Testis (tissue), 3 donors: ENCODE data around the gene SPATS2L. TPM values are rescaled to one million over a fixed set of nuclear protein-coding genes. Genes with fewer than 3 reads are reported as not detected.

ENCODE experiments used
- DNase-seq: peaks from one replicate; pipeline ENCODE4 v3.0.0-alpha.2; 2019
- H3K27ac ChIP-seq, 2 donors: fragments of 200-600 bp; sonication (generic); one replicate each; pipeline ENCODE4 v1.5.1; 2019
- H3K27me3 ChIP-seq: fragments of 200-600 bp; sonication (generic); one replicate; pipeline ENCODE4 v1.5.1; 2019
- H3K36me3 ChIP-seq: fragments of 200-600 bp; sonication (generic); one replicate; pipeline ENCODE4 v1.5.1; 2017; ENCODE audit warnings: low read depth; ENCODE audit errors: missing control alignments
- H3K4me1 ChIP-seq: fragments of 200-600 bp; sonication (generic); one replicate; pipeline ENCODE4 v1.5.1; 2019
- H3K4me3 ChIP-seq, 2 donors: fragments of 200-600 bp; sonication (generic); one replicate each; pipeline ENCODE4 v1.5.1; 2017 to 2019
- H3K9me3 ChIP-seq: fragments of 200-600 bp; sonication (generic); one replicate; pipeline ENCODE4 v1.5.1; 2017
- POLR2A ChIP-seq: fragments of 450-650 bp; IDR thresholded peaks from one replicate; pipeline ENCODE4 v1.6.1; 2017; ENCODE audit warnings: antibody characterized with exemption, mild to moderate bottlenecking, moderate library complexity
- WGBS, 2 donors: methylation state at CpG; one replicate each; pipeline ENCODE4 v1.1.5; 2018; 5-methylcytosine and 5-hydroxymethylcytosine counted together
- intact Hi-C: fragments of 100-400 bp; cut with DNase I; formaldehyde crosslinking; loops from one replicate; pipeline ENCODE4 v1.15.1; 2023; ENCODE audit warnings: low total_unique reads
- polyA plus RNA-seq: library from polyadenylated mRNA; stranded (reverse); fragments of 350-450 nt; fragmentation: Illumina TruSeq; extraction: RNeasy Lipid Tissue Mini Kit (QIAGEN cat#74804); gene quantifications from one replicate; pipeline ENCODE4 v1.2.3, GENCODE V29; 2014; ENCODE audit warnings: low read depth, low replicate concordance; ENCODE audit not compliant: insufficient read depth
- total RNA-seq, 2 donors: library from RNA; depleted of rRNA; stranded (reverse); fragments of >200 nt; gene quantifications; one replicate each; pipeline ENCODE4 v1.2.3, GENCODE V29; 2016
- TF ChIP-seq, protein P1 (sequence below), 3 experiments: fragments of 450-650 bp in 2 of 3; fragments of 200-600 bp in 1 of 3; sonication (generic) in 1 of 3; IDR thresholded peaks; one replicate each; pipeline ENCODE4 v1.5.1; 2016 to 2019; ENCODE audit warnings: antibody characterized with exemption in 3 of 3, mild to moderate bottlenecking in 2 of 3, moderate library complexity in 1 of 3

SPATS2L gene
- total and polyA plus RNA-seq, 3 donors from 2014 or later, result 49.7 to 67.6 (median 52.9) TPM

DNA sequence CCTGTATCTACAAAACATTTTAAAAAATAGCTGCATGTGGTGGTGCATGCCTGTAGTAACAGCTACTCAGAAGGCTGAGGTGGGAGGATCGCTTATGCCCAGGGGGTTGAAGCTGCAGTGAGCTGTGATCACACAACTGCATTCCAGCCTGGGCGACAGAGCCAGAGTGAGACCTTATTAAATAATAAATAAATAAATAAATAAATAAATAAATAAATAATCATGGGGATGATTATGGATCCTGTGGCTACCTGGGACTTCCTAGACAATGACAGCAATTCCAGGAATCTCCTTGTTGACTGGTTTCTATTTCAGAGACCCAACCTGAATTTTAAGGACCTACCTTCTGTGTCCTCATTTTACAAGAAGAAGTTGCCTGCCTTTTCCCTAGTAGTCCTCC lies 111.9 kb downstream of the SPATS2L start:
- 95% methylated on average over 2 of the region's 2 CpGs for WGBS, 2 donors
- TF ChIP-seq, protein P1, sequence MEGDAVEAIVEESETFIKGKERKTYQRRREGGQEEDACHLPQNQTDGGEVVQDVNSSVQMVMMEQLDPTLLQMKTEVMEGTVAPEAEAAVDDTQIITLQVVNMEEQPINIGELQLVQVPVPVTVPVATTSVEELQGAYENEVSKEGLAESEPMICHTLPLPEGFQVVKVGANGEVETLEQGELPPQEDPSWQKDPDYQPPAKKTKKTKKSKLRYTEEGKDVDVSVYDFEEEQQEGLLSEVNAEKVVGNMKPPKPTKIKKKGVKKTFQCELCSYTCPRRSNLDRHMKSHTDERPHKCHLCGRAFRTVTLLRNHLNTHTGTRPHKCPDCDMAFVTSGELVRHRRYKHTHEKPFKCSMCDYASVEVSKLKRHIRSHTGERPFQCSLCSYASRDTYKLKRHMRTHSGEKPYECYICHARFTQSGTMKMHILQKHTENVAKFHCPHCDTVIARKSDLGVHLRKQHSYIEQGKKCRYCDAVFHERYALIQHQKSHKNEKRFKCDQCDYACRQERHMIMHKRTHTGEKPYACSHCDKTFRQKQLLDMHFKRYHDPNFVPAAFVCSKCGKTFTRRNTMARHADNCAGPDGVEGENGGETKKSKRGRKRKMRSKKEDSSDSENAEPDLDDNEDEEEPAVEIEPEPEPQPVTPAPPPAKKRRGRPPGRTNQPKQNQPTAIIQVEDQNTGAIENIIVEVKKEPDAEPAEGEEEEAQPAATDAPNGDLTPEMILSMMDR (IDR thresholded peaks at IDR 0.05), result no peak
- TF ChIP-seq POLR2A, result no peak
- Histone ChIP-seq H3K4me1 (no peaks in the 10 kb centered on the region), H3K36me3 (no peaks in the 10 kb centered on the region), H3K9me3 (no peaks in the 10 kb centered on the region), H3K4me3 (no peak overlapping the region), H3K27me3 (no peaks in the 10 kb centered on the region), H3K27ac (no peak overlapping the region)
- no peak for DNase-seq
- intact Hi-C loops, result no loop called here

DNA sequence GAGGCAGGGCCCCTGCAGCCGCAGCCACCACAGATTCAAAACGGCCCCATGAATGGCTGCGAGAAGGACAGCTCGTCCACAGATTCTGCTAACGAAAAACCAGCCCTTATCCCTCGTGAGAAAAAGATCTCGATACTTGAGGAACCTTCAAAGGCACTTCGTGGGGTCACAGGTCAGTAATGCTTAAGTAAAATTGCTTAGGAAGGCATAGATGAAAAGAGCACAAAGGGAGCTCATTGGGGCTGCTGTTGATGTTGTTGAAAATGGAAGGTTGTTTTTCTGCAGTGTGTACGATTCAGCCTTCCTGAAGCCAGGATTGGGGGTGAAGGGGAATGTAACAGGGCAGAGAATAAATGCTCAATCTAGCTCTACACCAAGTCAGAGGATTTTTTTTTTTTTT lies 112.8 kb downstream of the SPATS2L start:
- DNase-seq, result no peak
- H3K9me3 ChIP-seq, result no peaks in the 10 kb centered on the region
- WGBS, 2 donors, result 89 to 90% methylated on average over 9 of the region's 9 CpGs
- intact Hi-C loops, result no loop called here
- H3K27me3 ChIP-seq, result no peaks in the 10 kb centered on the region
- H3K4me3 ChIP-seq, result no peak overlapping the region
- no peaks in the 10 kb centered on the region for H3K36me3 ChIP-seq
- TF ChIP-seq, protein P1 (IDR thresholded peaks at IDR 0.05), result no peak
- TF ChIP-seq POLR2A, result no peak
- H3K27ac ChIP-seq, result no peak overlapping the region
- no peaks in the 10 kb centered on the region for H3K4me1 ChIP-seq

DNA sequence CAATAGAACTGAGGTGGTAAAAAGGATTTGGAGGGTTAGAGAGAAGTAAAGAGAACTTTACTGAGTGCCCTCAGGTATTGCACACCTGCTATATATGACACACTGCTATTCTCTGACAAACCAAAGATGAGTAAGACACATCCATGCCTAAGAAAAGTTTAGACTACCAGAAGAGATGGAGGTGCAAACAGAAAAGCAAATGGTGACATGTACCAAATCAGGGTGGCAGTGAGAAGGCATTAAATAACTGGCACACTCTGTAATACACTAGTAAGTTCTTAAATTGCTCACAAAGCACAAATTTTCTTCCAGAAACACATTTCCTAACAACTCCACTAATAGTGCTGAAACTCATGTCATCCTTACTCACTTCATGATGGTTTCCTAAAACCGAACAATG lies 114.8 kb downstream of the SPATS2L start:
- Histone ChIP-seq H3K27me3 (no peaks in the 10 kb centered on the region), H3K9me3 (no peaks in the 10 kb centered on the region), H3K27ac (no peak overlapping the region), H3K4me3 (no peak overlapping the region), H3K36me3 (no peaks in the 10 kb centered on the region), H3K4me1 (no peaks in the 10 kb centered on the region)
- intact Hi-C loops, result no loop called here
- no peak for TF ChIP-seq POLR2A
- TF ChIP-seq, protein P1 (IDR thresholded peaks at IDR 0.05), result no peak
- WGBS, 2 donors, result 83 to 100% methylated on average over 1 of the region's 1 CpG
- DNase-seq, result no peak

DNA sequence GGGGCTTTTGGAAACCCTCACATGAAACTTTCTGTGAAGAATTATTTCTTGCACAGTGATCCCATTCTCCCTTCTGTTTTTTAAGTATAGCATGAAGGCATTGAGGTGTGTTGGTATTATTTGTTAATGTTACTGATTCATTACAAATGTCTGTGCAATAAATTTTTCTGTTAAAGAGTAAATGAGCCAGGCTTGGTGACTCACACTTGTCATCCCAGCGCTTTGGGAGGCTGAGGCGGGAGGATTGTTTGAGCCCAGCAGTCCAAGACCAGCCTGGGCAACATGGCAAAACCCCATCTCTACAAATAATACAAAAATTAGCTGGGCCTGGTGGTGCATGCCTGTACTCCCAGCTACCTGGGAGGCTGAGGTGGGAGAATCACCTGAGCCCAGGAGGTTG lies 115.6 kb downstream of the SPATS2L start:
- intact Hi-C loops, result no loop called here
- 91 to 94% methylated on average over 2 of the region's 2 CpGs for WGBS, 2 donors
- H3K27me3 ChIP-seq, result no peaks in the 10 kb centered on the region
- H3K4me3 ChIP-seq, result no peak overlapping the region
- no peak overlapping the region for H3K27ac ChIP-seq
- H3K36me3 ChIP-seq, result no peaks in the 10 kb centered on the region
- TF ChIP-seq, protein P1 (IDR thresholded peaks at IDR 0.05), result no peak
- no peak for TF ChIP-seq POLR2A
- no peaks in the 10 kb centered on the region for H3K4me1 ChIP-seq
- H3K9me3 ChIP-seq, result no peaks in the 10 kb centered on the region
- DNase-seq, result no peak

DNA sequence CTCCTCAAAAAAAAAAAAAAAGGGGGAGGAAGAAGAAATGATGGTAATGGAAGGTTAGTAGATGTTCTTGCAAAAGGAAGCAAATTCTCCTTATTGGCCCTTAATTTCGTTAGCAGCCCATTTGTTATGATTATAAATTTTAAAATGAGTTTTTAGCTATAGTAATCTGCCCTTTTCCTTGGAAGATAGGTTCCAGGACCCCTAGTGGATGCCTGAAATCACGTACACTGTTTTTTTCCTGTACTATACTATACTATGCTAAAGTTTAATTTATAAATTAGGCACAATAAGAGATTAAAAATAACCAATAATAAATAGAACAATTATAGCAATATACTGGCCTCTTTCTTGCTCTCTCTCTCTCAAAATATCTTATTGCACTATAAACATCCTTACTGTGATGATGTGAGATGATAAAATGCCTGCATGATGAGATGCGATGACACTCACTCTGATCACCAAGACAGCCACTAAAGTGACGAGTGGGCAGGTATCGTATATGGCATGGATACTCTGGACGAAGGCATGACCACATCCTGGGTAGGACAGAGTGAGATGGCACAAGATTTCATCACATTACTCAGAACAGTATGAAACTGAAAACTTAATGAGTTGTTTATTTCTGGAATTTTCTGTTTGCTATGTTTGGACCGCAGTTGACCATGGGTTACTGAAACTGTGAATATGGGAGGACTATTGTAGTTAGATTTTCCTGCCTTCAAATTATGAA lies 116.2 kb downstream of the SPATS2L start:
- no peak overlapping the region for H3K27ac ChIP-seq
- no peaks in the 10 kb centered on the region for H3K4me1 ChIP-seq
- DNase-seq, result no peak
- 95 to 96% methylated on average over 7 of the region's 7 CpGs for WGBS, 2 donors
- no peak overlapping the region for H3K4me3 ChIP-seq
- intact Hi-C loops, result no loop called here
- TF ChIP-seq, protein P1 (IDR thresholded peaks at IDR 0.05), result no peak
- no peak for TF ChIP-seq POLR2A
- H3K36me3 ChIP-seq, result no peaks in the 10 kb centered on the region
- H3K9me3 ChIP-seq, result no peaks in the 10 kb centered on the region
- H3K27me3 ChIP-seq, result no peaks in the 10 kb centered on the region
